HAP-1 (cell line): ENCODE measurements around the gene CST9L.

Experiments
- DNase-seq, 2 experiments: peaks; one replicate each; pipeline ENCODE4 v3.0.0-alpha.2; 2016 to 2020; ENCODE audit warnings: low spot score in 2 of 2
- H3K27me3 ChIP-seq: fragments of 250-450 bp; sonication (Bioruptor Pico); 2 replicates; pipeline ENCODE4 v1.5.1; 2020; ENCODE audit warnings: low read depth, mild to moderate bottlenecking, moderate library complexity
- H3K36me3 ChIP-seq: fragments of 250-450 bp; sonication (Bioruptor Pico); replicated peaks from 2 replicates; pipeline ENCODE4 v1.5.1; 2020; ENCODE audit warnings: mild to moderate bottlenecking
- H3K4me1 ChIP-seq: fragments of 250-450 bp; sonication (Bioruptor Pico); 2 replicates; pipeline ENCODE4 v1.5.1; 2020; ENCODE audit warnings: mild to moderate bottlenecking
- H3K4me3 ChIP-seq: fragments of 250-450 bp; sonication (Bioruptor Pico); 2 replicates; pipeline ENCODE4 v1.5.1; 2020; ENCODE audit warnings: mild to moderate bottlenecking, moderate library complexity
- H3K9me3 ChIP-seq: fragments of 250-450 bp; sonication (Bioruptor Pico); 2 replicates; pipeline ENCODE4 v1.5.1; 2020; ENCODE audit warnings: mild to moderate bottlenecking, moderate library complexity
- in situ Hi-C: fragments of 300-500 bp; cut with MboI; formaldehyde crosslinking; loops from 3 replicates; pipeline ENCODE4 v1.14.3; 2020; ENCODE audit warnings: low sequenced_read_pairs, inconsistent platforms, mixed read lengths

CST9L gene

DNA sequence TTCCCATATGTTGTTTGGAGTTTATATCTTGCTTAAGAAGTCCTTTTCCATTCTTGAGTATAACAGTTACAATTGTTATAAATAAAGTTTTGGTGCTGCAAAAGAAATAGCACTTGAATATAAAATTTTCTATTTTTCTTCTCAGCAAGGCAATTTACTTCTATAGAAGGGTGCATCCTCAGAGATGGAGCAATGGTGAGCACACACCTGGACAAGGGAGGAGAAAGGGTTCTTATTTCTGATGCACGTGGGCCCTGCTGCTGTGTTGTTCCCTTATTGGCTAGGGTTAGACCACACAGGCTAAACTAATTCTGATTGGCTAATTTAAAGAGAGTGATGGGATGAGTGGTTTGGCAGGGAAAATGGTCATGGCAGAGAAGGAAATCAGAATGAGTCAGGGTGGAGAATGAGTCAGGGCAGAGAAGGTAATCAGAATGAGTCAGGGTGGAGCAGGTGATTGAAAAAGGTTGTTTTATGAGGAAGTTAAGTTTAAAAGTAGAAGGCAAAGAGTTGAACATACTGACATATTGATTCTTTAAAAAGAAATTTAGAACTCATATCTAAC is 39.3 kb downstream of the CST9L start:
- no peaks in the 10 kb centered on the region for H3K27me3 ChIP-seq
- DNase-seq: no peak
- H3K9me3 ChIP-seq: no peaks in the 10 kb centered on the region
- H3K4me1 ChIP-seq: no peaks in the 10 kb centered on the region; the same call in 1 of the 2 replicates
- H3K4me3 ChIP-seq: no peak overlapping the region
- in situ Hi-C loops: no loop called here
- no peaks in the 10 kb centered on the region for H3K36me3 ChIP-seq

DNA sequence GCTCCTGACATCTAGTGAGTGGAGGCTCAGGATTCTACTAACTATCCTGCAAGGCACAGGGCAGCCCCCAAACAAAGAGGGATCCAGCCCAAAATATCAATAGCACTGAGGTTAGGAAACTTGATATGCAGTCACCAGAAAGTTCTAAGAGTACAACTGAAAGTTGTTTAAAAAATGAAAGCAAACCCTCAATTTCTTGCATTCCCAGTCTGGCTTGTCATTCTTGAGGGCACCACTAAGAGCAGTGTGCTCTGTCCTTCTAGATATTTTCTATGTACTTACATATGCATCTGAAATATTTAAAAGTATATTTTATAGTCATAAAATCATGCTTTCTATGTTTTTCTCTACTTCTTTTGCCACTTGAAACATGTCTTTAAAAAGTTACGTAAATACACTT is 41.4 kb downstream of the CST9L start:
- Histone ChIP-seq H3K27me3 (no peaks in the 10 kb centered on the region), H3K4me1 (no peaks in the 10 kb centered on the region), H3K4me3 (no peak overlapping the region), H3K36me3 (no peaks in the 10 kb centered on the region), H3K9me3 (no peaks in the 10 kb centered on the region)
- in situ Hi-C loops: no loop called here
- DNase-seq: no peak

DNA sequence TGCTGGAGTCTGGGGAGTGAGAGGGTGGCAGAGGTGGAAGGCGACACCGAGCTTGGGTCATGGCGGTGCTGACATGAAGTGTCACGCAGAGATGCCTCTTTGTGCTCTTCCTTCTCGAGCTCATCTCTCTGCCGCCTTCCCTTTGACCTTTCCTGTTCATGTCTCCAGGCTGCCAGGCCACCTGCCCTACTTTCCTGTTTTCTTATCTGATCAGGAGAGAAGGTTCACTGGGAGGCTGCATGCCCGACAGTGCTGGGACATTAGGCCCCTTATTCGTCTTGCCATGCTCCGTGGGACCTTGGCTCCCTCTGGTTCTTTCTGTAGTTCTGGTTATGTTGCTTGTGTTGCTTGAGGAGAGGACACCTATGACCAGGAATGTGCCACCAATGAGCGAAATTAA is 44.1 kb downstream of the CST9L start:
- H3K36me3 ChIP-seq: no peaks in the 10 kb centered on the region
- no peak overlapping the region for H3K4me3 ChIP-seq
- H3K27me3 ChIP-seq: no peaks in the 10 kb centered on the region
- H3K9me3 ChIP-seq: no peaks in the 10 kb centered on the region
- H3K4me1 ChIP-seq: no peaks in the 10 kb centered on the region
- in situ Hi-C loops: no loop called here
- DNase-seq: no peak

DNA sequence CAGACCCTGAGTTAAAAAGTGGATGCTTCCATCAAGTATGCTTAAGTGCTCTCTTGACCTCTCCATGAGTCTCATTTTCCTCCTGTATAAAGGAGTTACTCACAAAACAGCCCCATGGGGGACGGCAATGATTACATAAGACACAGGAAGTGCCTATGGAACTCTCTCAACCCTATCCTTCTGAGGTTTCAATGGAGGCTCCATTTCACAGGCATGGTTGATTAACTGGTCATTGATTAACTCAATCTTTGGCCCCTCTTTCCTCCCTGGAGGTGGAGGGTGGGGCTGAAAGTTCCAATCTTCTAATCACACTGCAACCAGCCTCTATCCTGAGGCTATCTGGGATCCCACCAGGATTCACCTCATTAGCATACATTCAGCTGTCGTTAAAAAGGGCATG is 48.1 kb downstream of the CST9L start:
- peaks cover 4% of the 10 kb centered on the region for H3K4me1 ChIP-seq
- no peaks in the 10 kb centered on the region for H3K27me3 ChIP-seq
- no peaks in the 10 kb centered on the region for H3K36me3 ChIP-seq
- in situ Hi-C loops: no loop called here
- no peak overlapping the region for H3K4me3 ChIP-seq
- H3K9me3 ChIP-seq: no peaks in the 10 kb centered on the region
- DNase-seq: no peak

DNA sequence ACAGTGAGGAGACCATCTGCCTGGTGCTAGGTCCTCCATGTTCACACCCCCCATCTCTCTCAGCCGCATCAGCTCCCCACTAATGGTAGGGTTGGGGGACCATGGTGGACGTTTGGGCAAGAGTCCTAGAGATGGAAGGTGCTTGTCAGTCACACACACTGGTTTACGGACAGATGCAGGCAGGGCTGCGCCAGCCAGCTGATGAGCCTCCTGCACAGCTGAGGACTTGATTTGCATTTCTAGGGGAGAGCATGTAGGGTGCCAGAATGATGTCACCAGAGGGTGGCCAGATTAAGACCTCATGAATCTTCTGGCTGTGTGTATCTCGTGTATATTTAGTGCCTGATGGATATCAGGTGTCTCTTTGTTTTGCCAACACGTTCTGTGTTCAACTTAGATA is 48.7 kb downstream of the CST9L start:
- in situ Hi-C loops: no loop called here
- no peaks in the 10 kb centered on the region for H3K36me3 ChIP-seq
- H3K4me3 ChIP-seq: no peak overlapping the region
- DNase-seq: no peak
- H3K27me3 ChIP-seq: no peaks in the 10 kb centered on the region
- no peaks in the 10 kb centered on the region; the same call in none of the 2 replicates for H3K9me3 ChIP-seq
- H3K4me1 ChIP-seq: peaks cover 10% of the 10 kb centered on the region

DNA sequence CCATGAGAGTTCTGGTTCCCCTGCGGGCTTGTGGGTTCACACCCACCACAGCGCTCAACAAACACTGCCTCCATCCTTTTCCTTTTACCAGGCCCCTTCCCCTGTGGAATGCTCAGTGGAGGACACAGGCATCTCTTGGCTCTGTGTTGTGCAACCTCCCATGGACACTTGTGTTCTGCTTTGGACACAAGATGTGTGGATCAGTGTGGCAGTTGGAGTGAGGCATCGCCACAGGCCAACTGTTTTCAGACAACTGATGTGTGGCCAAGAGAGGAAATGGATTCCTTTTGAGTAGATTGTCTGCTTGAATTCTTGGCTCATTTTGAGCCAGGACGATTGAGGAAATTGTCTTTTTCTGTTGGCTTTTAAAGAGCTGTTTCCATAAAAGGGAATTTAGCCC is 50.6 kb downstream of the CST9L start:
- in situ Hi-C loops: no loop called here
- peaks cover 8% of the 10 kb centered on the region for H3K9me3 ChIP-seq
- H3K27me3 ChIP-seq: no peaks in the 10 kb centered on the region
- no peak overlapping the region for H3K4me3 ChIP-seq
- no peak for DNase-seq
- peaks cover 10% of the 10 kb centered on the region for H3K4me1 ChIP-seq
- H3K36me3 ChIP-seq: no peaks in the 10 kb centered on the region

DNA sequence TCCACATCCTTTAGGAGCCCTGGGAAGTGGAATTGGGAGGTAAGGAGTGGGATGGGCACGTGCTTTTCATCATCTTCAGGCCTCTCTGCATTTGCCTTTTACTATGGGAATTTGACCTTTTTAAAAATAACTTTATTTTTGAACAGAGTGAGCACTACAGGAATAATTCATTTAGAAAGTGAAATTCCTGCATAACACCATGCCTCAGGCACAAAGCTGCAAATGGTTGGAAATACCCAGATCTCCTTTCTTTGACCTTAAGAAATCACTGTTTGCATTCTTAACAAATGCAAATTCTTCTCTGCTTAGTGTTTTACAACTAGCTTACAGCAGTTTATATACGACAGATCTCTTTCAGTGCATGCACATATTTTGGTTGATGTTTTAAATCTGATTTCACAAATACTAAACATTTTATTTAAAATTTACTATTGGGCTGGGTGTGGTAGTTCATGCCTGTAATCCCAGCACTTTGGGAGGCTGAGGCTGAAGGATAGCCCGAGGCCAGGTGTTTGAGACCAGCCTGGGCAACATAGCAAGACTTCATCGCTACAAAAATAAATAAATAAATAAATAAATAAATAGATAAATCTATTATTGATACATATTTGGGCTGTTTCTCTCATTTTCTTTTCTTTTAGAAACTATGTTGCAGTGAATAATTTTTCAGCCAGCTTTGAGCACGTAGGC is 52.9 kb downstream of the CST9L start:
- in situ Hi-C loops: no loop called here
- Histone ChIP-seq H3K27me3 (no peaks in the 10 kb centered on the region), H3K9me3 (peaks cover 8% of the 10 kb centered on the region), H3K4me3 (no peak overlapping the region), H3K36me3 (no peaks in the 10 kb centered on the region), H3K4me1 (peaks cover 10% of the 10 kb centered on the region)
- peak; percentile 62 to 97 for DNase-seq

DNA sequence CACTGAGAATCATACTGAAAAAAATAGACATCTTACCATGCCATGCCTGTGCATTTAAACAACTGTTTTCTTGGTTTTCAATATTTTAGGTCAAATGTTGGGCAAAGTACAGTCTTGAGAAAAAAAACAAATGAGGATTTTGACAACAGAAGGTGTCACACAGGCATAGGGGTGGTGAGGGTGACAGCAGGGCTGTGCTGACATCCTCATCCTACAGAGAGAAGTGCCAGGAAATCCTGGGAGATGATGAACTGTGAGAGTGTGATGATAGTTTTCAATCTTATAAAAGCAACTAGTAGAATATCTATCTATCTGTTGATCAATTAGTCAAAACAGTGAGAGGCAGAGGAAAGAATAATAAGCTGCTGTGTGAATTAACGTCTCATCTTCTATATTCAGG is 53.4 kb downstream of the CST9L start:
- no peak overlapping the region for H3K4me3 ChIP-seq
- no peaks in the 10 kb centered on the region for H3K36me3 ChIP-seq
- in situ Hi-C loops: no loop called here
- peaks cover 10% of the 10 kb centered on the region for H3K4me1 ChIP-seq
- peaks cover 8% of the 10 kb centered on the region for H3K9me3 ChIP-seq
- no peak for DNase-seq
- H3K27me3 ChIP-seq: no peaks in the 10 kb centered on the region
